KMS-11 (cell line): Measurements from ENCODE around the gene GTF3C1.

Source experiments
- H2AFZ ChIP-seq: fragments of 200-600 bp; sonication (generic); 2 replicates; pipeline ENCODE4 v1.6.1; 2016; ENCODE audit warnings: antibody characterized with exemption, mixed run types, low read depth
- H3K27ac ChIP-seq: fragments of 200-600 bp; sonication (generic); 2 replicates; pipeline ENCODE4 v1.6.1; 2016; ENCODE audit warnings: mild to moderate bottlenecking, mixed run types
- H3K27me3 ChIP-seq: fragments of 200-600 bp; sonication (generic); 2 replicates; pipeline ENCODE4 v1.6.1; 2017; ENCODE audit warnings: mild to moderate bottlenecking, low read depth, mixed run types, moderate library complexity; ENCODE audit not compliant: insufficient read depth
- H3K36me3 ChIP-seq: fragments of 200-600 bp; sonication (generic); 2 replicates; pipeline ENCODE4 v1.6.1; 2017; ENCODE audit warnings: mild to moderate bottlenecking, mixed run types; ENCODE audit not compliant: insufficient read depth
- H3K4me1 ChIP-seq: fragments of 200-600 bp; sonication (generic); 2 replicates; pipeline ENCODE4 v1.6.1; 2016; ENCODE audit warnings: mild to moderate bottlenecking, low read depth, mixed run types; ENCODE audit not compliant: poor library complexity, severe bottlenecking
- H3K4me2 ChIP-seq: fragments of 200-600 bp; sonication (generic); 2 replicates; pipeline ENCODE4 v1.7.0; 2016; ENCODE audit warnings: mild to moderate bottlenecking, mixed run types
- H3K4me3 ChIP-seq: fragments of 200-600 bp; sonication (generic); IDR thresholded peaks from 2 replicates; pipeline ENCODE4 v1.6.1; 2017; ENCODE audit warnings: low read depth, low read length, mixed read lengths; ENCODE audit not compliant: insufficient read depth
- H3K79me2 ChIP-seq: fragments of 200-600 bp; sonication (generic); 2 replicates; pipeline ENCODE4 v1.6.1; 2016; ENCODE audit warnings: low read depth, mixed run types; ENCODE audit not compliant: insufficient read depth
- H3K9ac ChIP-seq: fragments of 200-600 bp; sonication (generic); 2 replicates; pipeline ENCODE4 v1.6.1; 2016; ENCODE audit warnings: mild to moderate bottlenecking, mixed run types
- H4K20me1 ChIP-seq: fragments of 200-600 bp; sonication (generic); 2 replicates; pipeline ENCODE4 v1.6.1; 2016; ENCODE audit warnings: mild to moderate bottlenecking, mixed run types; ENCODE audit not compliant: insufficient read depth
- TF ChIP-seq, protein P1 (sequence below): fragments of 200-600 bp; sonication (generic); conservative IDR thresholded peaks from 2 replicates; pipeline ENCODE4 v1.6.1; 2017; ENCODE audit warnings: low read depth, mild to moderate bottlenecking, antibody characterized with exemption, low read length, moderate library complexity, mixed read lengths

Gene GTF3C1

GRCh38 chr16:27516365-27516764, 33.3 kb downstream of the GTF3C1 start:
- no peaks in the 10 kb centered on the region for H4K20me1 ChIP-seq
- H3K9ac ChIP-seq: no peak overlapping the region
- no peak overlapping the region for H3K4me2 ChIP-seq
- H3K79me2 ChIP-seq: no peaks in the 10 kb centered on the region
- no peak overlapping the region for H3K4me3 ChIP-seq
- no peaks in the 10 kb centered on the region for H3K27me3 ChIP-seq
- no peak overlapping the region for H2AFZ ChIP-seq
- TF ChIP-seq, protein P1, sequence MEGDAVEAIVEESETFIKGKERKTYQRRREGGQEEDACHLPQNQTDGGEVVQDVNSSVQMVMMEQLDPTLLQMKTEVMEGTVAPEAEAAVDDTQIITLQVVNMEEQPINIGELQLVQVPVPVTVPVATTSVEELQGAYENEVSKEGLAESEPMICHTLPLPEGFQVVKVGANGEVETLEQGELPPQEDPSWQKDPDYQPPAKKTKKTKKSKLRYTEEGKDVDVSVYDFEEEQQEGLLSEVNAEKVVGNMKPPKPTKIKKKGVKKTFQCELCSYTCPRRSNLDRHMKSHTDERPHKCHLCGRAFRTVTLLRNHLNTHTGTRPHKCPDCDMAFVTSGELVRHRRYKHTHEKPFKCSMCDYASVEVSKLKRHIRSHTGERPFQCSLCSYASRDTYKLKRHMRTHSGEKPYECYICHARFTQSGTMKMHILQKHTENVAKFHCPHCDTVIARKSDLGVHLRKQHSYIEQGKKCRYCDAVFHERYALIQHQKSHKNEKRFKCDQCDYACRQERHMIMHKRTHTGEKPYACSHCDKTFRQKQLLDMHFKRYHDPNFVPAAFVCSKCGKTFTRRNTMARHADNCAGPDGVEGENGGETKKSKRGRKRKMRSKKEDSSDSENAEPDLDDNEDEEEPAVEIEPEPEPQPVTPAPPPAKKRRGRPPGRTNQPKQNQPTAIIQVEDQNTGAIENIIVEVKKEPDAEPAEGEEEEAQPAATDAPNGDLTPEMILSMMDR: no peak
- no peak overlapping the region for H3K27ac ChIP-seq
- H3K36me3 ChIP-seq: no peaks in the 10 kb centered on the region
- H3K4me1 ChIP-seq: no peaks in the 10 kb centered on the region

- Histone ChIP-seq H3K27me3 (no peaks in the 10 kb centered on the region), H3K4me2 (no peak overlapping the region), H3K79me2 (no peaks in the 10 kb centered on the region), H3K4me3 (no peak overlapping the region), H4K20me1 (no peaks in the 10 kb centered on the region), H3K27ac (no peak overlapping the region), H3K4me1 (no peaks in the 10 kb centered on the region), H2AFZ (no peak overlapping the region), H3K9ac (no peak overlapping the region), H3K36me3 (no peaks in the 10 kb centered on the region)
- TF ChIP-seq, protein P1: peak; percentile 81
Measured at GRCh38 chr16:27515874-27516353, 33.8 kb downstream of the GTF3C1 start.

DNA sequence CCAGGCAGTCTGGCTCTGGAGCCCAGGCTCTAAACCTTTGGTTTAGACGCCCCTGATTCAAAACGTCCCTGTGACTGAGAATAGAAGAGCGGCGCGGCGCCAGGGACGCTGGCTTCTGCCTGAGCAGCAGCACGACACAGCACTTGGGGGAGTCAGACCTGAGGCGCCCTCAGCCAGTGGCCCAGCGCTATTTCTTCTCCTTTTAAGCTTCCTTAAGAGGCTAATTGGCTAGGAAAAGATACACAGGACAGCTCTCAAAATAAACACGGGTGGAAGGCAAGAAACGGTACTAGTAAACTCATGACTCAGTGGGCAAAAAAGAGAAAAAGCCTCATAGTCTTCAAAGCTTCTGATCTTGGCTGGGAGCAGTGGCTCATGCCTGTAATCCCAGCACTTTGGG, 34.9 kb downstream of the GTF3C1 start:
- H3K79me2 ChIP-seq: no peaks in the 10 kb centered on the region
- H3K9ac ChIP-seq: no peak overlapping the region
- H3K4me3 ChIP-seq: no peak overlapping the region
- no peak overlapping the region for H3K4me2 ChIP-seq
- no peak overlapping the region for H2AFZ ChIP-seq
- H3K27me3 ChIP-seq: no peaks in the 10 kb centered on the region
- TF ChIP-seq, protein P1: no peak
- no peak overlapping the region for H3K27ac ChIP-seq
- no peaks in the 10 kb centered on the region for H3K4me1 ChIP-seq
- H4K20me1 ChIP-seq: no peaks in the 10 kb centered on the region
- H3K36me3 ChIP-seq: no peaks in the 10 kb centered on the region

- no peak overlapping the region for H3K4me2 ChIP-seq
- no peaks in the 10 kb centered on the region for H4K20me1 ChIP-seq
- no peaks in the 10 kb centered on the region for H3K36me3 ChIP-seq
- no peak overlapping the region for H3K4me3 ChIP-seq
- no peaks in the 10 kb centered on the region for H3K4me1 ChIP-seq
- H2AFZ ChIP-seq: no peak overlapping the region
- no peak overlapping the region for H3K9ac ChIP-seq
- TF ChIP-seq, protein P1: no peak
- H3K27ac ChIP-seq: no peak overlapping the region
- H3K27me3 ChIP-seq: no peaks in the 10 kb centered on the region
- no peaks in the 10 kb centered on the region for H3K79me2 ChIP-seq
Measured at GRCh38 chr16:27511657-27512448, 37.9 kb downstream of the GTF3C1 start.
